Dermis blood vessel endothelial cell (primary cell): ENCODE data around the gene HHAT. TPM values are rescaled to one million over a fixed set of nuclear protein-coding genes. Genes with fewer than 3 reads are reported as not detected.

Experiments used
- DNase-seq: peaks from one replicate; pipeline ENCODE4 v3.0.0; 2010
- total RNA-seq: library from RNA; depleted of rRNA; stranded (reverse); fragments of >200 nt; gene quantifications from 2 replicates; pipeline ENCODE4 v1.2.3, GENCODE V29; 2014

HHAT gene
- total RNA-seq, 1 donor from 2014 or later, result 4.8 TPM

- DNase-seq, result no peak
Measured at GRCh38 chr1:210557426-210558077, 228.8 kb downstream of the HHAT start.

- DNase-seq, result no peak
Measured at GRCh38 chr1:210558302-210558701, 229.6 kb downstream of the HHAT start.

GRCh38 chr1:210565306-210565705, 236.6 kb downstream of the HHAT start:
- no peak for DNase-seq

GRCh38 chr1:210568631-210569030, 239.9 kb downstream of the HHAT start:
- no peak for DNase-seq

GRCh38 chr1:210570116-210570515, 241.4 kb downstream of the HHAT start:
- no peak for DNase-seq

GRCh38 chr1:210571356-210572284, 242.9 kb downstream of the HHAT start:
- DNase-seq, result no peak

GRCh38 chr1:210573141-210573540, 244.4 kb downstream of the HHAT start:
- DNase-seq, result no peak

GRCh38 chr1:210582205-210582970, 253.7 kb downstream of the HHAT start:
- no peak for DNase-seq

- peak; percentile 54 for DNase-seq
Measured at GRCh38 chr1:210584439-210585113, 255.9 kb downstream of the HHAT start.

GRCh38 chr1:210586771-210587170, 258.1 kb downstream of the HHAT start:
- no peak for DNase-seq

- DNase-seq, result no peak
Measured at GRCh38 chr1:210587566-210587965, 258.9 kb downstream of the HHAT start.

- no peak for DNase-seq
Measured at GRCh38 chr1:210588357-210588756, 259.7 kb downstream of the HHAT start.

GRCh38 chr1:210588946-210589345, 260.2 kb downstream of the HHAT start:
- DNase-seq, result no peak

- DNase-seq, result no peak
Measured at GRCh38 chr1:210591214-210591613, 262.5 kb downstream of the HHAT start.

- DNase-seq, result no peak
Measured at GRCh38 chr1:210594605-210595004, 265.9 kb downstream of the HHAT start.

- no peak for DNase-seq
Measured at GRCh38 chr1:210596641-210597040, 267.9 kb downstream of the HHAT start.

GRCh38 chr1:210597555-210598134, 268.9 kb downstream of the HHAT start:
- DNase-seq, result no peak

GRCh38 chr1:210598135-210598652, 269.5 kb downstream of the HHAT start:
- no peak for DNase-seq

- no peak for DNase-seq
Measured at GRCh38 chr1:210600421-210601159, 271.9 kb downstream of the HHAT start.

- no peak for DNase-seq
Measured at GRCh38 chr1:210603123-210603522, 274.4 kb downstream of the HHAT start.

- no peak for DNase-seq
Measured at GRCh38 chr1:210605099-210605498, 276.4 kb downstream of the HHAT start.
